Limb (tissue), 2 donors: ENCODE measurements around the gene AGO3.
A peak's percentile ranks its signal among the peaks of the same experiment; 100 is the strongest.

Experiments
- DNase-seq, 2 donors: peaks; one replicate each; pipeline ENCODE4 v3.0.0-alpha.2; 2016; ENCODE audit errors: extremely low spot score in 2 of 2

Gene AGO3

DNA sequence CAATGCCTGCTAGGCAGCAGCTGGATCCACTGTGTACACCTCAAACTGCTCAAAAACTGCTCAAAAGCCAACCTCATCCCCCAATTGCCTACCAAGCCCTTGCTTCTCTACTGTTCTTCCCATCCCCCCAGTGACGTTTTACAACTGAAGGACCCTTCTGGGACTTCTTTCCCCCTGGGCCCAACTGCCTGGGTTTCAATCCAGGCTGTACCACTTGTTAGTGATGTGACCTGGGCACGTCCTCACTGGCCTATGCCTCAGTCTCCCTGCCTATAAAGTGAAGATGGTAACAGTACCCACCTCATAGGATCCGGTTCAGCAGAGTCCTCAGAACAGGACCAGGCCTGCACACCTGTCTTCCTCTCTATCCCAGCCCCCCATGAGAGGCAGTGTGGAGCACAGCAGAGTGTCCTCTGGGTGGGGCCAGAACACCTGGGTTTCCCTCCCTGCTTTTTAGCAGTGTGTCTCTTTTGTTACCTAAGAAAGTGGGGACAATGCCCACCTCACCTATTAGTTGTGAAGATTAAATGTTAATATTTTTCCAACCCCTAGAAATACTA is 151.1 kb downstream of the AGO3 start:
- DNase-seq, result no peak

DNA sequence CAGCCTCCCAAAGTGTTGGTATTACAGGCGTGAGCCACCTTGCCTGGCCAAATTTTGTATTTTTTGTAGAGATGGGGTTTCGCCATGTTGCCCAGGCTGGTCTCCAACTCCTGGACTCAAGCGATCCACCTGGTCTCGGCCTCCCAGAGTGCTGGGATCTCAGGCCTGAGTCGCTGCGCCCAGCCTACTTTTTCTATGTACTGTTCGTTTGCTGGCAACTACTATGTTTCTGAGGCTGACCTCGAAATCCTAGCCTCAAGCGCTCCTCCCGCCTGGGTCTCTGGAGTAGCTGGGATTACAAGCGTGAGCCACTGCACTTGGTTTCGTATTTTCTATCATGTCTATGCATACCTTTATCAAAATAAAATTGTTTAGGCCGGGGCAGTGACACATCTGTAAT is 152.3 kb downstream of the AGO3 start:
- no peak for DNase-seq

DNA sequence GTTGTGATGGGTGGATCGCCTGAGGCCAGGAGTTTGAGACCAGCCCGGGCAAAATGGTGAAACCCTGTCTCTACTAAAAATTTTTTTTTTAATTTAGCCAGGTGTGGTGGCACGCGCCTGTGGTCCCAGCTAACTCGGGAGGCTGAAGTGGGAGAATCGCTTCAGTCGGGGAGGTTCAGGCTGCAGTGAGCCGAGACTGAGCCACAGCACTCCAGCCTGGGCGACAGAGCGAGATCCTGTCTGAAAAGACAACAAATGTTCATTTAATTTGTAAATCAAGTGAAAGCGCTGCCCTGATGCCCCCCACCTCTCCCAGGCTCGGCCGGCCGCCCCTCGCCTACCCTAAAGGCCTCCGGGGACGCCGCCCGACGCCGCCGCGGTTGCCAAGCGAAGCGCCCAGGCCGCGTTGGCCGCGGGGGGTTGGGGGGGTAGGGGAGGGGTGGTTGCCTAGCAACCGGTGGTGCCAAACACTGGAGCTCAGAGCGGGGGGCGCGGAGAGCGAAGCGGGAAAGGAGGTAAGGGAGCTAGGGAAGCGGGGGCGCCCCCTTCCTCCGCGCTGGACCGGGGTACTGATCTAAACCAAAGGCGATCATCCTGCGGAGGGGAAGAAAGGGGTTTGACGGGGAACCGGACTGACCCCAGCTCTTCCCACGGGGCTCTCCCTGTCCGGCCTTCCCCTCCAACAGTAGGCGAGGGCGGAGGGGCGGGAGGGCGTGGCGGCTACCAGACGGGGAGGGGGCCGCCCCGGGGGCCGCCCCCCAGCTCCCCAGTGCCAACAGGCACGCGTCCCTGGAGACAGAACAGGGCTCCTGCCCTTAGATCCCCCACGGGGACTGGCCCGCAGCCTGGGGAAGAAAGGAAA is 153.0 kb downstream of the AGO3 start, which contains the start of gene TEKT2:
Gene TEKT2, plus strand, starts transcription at position 460 of the 862 bp plus-strand sequence. CDS start 828 bp downstream, outside the sequence.
- peak; percentile 59 to 92 for DNase-seq

DNA sequence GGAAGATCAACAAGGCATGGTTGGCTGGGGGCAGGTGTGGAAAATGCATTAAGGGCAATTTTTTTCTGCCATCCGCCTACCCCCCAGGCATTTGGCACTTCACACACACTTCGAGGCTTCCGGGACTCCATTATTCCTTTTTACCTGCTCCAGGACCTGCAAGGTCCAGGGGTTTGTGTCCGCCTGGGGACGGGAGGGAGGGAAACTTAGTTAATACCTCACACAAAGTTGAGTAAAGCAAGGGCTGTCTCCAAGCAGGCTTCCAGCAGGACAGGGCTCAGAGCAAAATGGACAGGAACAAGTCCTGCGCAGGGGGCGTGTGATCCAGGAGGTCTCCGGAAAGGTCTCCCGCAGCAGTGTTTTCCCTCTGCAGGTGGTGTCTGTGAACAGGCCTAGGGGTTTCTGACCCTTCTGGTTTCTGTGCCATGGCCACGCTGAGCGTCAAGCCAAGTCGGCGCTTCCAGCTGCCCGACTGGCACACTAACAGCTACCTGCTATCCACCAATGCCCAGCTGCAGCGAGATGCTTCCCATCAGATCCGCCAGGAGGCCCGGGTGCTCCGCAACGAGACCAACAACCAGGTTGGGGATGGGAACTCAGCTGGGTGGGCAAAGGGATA is 153.7 kb downstream of the AGO3 start:
- no peak for DNase-seq

DNA sequence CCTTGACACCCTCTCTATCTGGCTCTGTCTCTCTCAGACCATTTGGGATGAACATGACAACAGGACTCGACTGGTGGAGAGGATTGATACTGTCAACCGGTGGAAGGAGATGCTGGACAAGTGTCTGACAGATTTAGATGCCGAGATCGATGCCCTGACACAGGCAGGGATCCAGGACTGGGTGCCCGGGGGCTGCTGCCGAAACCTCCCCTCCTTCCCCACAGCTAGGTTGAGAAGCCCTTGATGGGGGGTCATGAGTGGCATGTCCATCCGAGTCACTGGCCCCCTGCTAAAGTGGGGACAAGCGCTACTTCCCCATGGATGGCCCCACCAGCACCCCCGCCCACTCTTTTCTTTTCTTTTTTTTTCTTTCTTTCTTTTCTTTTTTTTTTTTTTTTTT is 154.2 kb downstream of the AGO3 start:
- DNase-seq, result no peak

DNA sequence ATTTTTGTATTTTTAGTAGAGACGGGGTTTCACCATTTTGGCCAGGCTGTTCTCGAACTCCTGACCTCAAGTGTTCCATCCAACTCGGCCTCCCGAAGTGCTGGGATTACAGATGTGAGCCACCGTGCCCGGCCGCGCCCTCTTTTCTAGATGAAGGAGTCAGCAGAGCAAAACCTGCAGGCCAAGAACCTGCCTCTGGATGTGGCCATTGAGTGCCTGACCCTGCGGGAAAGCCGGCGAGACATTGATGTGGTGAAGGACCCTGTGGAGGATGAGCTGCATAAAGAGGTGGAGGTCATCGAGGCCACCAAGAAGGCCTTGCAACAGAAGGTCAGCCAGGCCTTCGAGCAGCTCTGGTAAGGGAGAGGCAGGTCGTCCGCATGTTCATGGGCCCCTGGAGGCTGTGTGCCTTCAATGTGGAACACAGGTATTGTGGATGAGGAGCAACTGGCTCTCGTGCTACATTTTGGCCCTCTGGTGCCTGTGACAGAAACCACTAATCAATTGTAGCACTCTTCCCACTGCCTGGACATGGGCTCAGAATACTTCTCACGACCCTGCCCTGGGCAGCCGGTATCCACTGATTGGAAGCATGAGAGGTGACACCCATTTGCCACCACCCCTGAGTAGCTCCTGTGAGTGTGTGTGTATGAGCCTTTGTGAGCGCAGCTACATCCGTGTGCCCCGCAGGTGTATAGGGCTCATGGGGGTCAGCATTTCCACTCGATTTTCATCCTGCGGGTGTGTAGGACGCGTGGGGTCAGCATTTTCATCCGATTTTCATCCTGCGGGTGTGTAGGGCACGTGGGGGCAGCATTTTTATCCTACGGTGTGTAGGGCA is 155.0 kb downstream of the AGO3 start:
- DNase-seq, result no peak

DNA sequence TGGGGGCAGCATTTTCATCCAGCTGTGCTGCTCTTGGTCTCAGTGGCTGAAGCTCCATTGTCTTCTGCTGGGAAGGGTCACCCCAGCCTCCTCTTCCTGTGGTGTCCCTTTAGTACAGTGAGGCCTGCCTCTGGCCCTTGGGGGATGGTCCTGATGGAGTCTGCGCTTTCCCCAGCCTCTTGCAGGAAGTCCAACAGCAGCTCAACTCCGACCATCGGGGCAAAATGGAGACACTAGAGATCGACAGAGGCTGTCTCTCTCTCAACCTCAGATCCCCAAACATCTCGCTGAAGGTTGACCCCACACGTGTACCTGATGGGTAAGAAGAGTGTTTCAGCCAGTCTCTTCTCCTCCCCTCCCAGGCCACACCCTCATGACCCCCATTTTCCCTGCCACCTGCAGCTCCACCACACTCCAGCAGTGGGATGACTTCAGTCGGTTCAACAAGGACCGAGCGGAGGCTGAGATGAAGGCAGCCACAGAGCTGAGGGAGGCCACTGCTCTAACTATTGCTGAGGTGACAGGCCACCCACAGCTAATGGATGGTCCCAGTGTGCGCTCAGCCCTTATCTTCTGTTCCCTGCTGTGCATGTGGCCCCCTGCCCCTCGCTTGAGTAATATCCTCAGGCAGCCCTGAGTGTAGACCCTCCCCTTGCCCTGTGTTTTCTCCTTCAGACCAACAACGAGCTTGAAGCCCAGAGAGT is 155.8 kb downstream of the AGO3 start:
- no peak for DNase-seq

DNA sequence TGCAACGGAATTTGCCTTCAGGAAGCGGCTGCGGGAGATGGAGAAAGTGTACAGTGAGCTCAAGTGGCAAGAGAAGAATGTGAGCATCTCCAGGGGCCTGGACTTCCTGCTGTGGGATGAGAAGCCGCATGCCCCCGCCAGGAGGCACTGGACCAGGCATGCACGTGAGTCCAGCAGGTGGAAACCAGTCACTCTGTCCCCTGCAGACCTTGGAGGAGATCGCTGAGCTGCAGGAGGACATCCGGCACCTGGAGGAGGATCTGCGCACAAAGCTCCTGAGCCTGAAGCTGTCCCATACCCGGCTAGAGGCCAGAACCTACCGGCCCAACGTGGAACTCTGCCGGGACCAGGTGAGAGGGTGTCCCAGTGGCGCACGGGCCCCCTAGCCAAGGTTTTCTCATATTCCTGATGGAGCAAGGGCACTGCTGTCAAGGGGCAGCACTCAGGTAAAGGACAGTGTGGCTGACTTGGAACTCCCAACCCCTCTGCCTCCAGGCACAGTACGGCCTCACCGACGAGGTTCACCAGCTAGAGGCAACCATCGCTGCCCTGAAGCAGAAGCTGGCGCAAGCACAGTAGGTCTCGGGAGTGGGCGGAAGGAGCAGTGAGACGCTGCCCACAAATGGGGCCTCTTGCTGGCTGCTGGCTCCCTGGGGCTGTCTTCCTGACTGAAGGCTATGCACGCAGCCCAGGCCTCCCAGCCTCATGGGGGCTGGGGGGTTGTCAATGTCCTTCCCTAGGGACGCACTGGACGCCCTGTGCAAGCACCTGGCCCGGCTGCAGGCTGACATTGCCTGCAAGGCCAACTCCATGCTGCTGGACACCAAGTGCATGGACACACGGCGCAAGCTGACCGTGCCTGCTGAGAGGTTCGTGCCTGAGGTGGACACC is 156.6 kb downstream of the AGO3 start:
- DNase-seq, result peak in 1 of 2 donors; percentile 40

DNA sequence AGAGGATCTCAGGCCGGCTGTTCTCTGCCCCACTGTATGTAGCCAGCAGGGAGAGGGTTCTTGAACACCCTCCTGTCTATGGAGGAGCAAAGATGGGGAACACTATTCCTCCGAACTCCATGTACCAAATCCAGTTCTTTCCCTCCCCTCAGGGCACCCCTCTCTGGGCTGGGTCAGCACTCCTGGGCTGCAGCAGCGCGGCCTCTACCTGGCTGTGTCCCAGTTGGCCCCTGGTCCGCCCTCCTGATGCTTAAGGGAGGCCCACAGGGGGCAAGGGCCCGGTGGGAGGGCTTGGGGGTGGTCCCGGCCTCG is 157.3 kb downstream of the AGO3 start:
- DNase-seq, result no peak

DNA sequence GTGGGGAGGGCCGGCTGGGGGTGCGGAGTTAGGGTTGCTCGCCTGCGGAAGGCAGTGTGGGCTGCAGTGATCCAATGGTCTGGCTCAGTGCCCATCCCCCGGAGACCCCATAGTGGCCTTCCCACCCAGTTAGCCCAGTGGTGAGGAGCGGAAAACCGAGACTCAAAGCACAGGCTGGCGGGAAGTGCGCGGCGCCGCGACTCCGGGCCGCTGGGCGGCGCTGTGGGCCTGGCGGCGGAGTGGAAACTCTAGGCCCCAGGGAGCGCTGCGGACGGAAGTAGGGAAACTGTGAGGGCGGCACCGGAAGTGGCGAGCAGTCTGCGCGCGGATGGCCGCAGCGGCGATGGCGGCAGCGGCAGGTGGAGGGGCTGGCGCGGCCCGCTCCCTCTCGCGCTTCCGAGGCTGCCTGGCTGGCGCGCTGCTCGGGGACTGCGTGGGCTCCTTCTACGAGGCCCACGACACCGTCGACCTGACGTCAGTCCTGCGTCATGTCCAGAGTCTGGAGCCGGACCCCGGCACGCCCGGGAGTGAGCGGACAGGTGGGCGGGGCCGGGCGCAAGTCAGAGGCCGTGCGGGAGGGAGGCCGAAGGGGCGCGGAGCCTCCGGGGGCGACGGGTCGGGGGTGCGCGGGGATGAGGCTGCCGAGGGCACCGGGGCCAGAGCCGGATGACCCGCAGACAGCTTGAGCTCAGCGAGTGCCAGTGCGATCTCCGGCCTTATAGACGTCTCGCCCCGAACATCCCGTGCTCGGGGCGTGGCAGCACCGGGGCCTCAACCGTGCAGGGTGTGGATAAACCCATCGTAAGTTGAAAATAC is 157.9 kb downstream of the AGO3 start, which contains the start of gene ADPRS:
Gene ADPRS, plus strand, starts transcription at position 316 of the 816 bp plus-strand sequence. Its CDS starts 13 bp downstream, at position 329.
- DNase-seq, result peak; percentile 94 to 95

DNA sequence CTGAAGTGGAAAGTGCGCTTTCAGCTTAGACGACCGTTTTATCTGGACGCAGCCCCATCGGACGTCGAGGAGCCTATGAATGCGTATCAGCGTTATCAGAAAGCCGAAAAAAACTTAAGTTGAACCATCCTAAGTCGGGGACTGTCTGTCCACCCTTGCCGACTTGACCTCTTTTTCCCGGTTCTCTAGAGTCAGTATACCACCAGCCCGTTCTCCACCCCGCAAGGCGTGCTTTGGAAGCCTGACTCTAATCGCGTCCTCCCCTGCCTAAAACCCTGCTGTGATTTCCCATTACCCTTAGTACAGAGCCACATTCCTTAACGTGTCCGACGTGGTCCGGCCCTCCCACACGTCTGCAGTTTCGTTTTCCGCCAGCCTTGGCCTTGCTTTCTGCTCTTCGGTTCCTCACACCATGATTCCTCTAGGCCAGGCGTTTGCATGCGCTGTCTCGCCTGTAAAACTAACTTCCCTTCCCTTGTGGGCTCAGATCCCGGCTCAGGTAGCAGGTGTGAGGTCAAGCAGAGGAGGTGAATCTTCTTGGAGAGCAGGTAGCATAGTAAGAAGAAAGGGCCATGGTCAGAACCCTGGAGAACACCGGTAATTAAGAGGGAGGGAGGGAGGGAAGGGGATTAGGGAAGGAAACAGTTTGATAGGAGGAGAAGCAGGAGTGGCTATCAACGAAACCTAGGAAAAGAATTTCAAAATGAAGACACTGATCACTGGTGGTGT is 158.7 kb downstream of the AGO3 start:
- peak in 1 of 2 donors; percentile 36 for DNase-seq

DNA sequence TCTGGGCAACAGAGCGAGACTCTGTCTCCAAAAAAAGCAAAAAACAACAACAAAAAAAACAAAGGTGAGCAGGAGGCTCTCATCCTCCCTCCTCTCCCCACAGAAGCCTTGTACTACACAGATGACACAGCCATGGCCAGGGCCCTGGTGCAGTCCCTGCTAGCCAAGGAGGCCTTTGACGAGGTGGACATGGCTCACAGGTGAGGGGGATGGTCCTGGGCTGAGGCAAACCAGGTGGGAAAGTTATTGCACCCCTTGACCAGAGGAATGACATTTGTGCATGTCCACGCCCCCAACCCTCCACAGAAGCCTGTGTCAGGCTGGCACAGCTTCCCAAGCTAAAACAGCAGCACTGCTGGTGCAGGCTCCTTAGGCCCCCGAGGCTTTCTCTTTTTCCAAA is 160.2 kb downstream of the AGO3 start:
- DNase-seq, result no peak

DNA sequence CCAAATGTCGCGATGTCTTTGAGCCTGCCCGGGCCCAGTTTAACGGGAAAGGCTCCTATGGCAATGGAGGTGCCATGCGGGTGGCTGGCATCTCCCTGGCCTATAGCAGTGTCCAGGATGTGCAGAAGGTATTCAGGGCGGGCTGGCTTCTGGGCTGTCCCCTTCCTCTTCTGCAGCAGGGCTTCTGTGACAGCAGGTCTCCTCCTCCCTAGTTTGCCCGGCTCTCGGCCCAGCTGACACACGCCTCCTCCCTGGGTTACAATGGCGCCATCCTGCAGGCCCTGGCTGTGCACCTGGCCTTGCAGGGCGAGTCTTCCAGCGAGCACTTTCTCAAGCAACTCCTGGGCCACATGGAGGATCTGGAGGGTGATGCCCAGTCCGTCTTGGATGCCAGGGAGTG is 160.8 kb downstream of the AGO3 start:
- no peak for DNase-seq

DNA sequence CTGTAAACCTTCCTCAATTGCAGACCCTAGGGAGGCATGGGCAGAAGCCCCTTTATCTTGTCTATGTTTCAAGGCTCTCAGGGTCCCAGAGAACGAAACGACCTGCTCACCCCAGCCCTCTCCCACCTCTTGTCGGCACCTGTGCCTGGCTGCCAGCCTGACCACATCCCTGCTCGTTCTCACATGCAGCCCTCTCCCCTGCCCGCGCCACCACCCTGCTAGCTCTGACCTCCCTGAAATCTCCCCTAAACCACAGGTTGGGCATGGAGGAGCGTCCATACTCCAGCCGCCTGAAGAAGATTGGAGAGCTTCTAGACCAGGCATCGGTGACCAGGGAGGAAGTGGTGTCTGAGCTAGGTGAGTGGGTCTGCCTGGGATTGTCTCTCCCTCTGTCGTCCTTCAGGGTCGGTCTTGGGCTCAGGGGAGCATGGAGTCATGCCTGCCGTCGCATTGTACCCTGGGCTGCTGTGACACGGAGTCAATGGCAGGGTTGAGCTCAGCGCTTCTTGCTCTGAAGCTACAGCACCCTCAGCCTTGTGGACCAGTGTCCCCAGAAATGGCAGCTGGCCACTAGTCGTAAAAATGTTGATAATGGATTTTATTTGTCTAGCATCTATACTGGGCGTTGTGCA is 161.4 kb downstream of the AGO3 start:
- no peak for DNase-seq

DNA sequence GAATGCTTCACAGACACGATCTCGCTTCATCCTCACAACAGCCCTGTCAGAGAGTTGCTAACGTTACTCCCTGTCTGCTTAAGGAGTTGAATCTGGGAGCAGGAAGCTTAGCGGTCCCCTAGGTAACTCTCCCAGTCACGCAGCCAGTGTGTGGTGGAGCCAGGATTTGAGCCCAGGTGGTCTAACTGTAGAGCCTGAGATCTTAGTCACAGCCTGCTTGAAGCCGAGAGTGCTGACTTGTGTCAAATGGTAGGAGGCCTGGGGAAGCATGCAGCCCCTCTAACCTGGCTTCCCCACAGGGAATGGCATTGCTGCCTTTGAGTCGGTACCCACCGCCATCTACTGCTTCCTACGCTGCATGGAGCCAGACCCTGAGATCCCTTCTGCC is 161.9 kb downstream of the AGO3 start:
- DNase-seq, result no peak

DNA sequence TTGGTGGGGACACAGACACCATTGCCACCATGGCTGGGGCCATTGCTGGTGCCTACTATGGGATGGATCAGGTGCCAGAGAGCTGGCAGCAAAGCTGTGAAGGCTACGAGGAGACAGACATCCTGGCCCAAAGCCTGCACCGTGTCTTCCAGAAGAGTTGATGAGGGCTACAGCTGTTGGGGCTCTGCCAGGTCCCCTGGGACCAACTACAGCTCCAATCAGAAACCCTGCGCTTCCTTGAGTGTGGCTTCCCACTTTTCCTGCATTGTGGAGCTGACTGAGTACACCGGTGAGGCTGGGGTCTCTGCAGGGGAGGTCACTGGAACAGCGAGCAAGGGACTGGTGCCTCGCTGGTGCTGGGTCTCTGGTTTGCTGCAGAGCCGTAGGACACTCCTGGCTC is 162.3 kb downstream of the AGO3 start:
- no peak for DNase-seq

DNA sequence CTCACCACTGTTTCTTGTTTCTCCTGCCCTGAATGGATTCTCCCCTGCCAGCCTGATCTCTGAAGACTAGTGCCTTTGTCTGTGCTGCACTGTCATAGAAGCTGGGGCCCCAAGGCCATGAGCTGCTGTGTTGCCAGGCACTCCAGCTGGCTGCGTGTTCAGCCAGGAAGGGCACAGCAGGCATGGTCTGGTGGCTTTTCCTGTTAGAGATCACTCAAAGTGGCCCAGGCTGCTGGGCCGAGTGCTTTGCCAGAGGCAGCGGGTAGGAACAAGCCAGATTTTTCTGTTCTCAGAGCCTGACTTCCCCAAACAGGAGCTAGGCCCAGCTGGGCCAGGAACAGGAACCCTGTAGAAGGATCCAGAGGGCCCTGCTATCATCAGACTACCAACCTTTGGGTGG is 163.0 kb downstream of the AGO3 start:
- no peak for DNase-seq

DNA sequence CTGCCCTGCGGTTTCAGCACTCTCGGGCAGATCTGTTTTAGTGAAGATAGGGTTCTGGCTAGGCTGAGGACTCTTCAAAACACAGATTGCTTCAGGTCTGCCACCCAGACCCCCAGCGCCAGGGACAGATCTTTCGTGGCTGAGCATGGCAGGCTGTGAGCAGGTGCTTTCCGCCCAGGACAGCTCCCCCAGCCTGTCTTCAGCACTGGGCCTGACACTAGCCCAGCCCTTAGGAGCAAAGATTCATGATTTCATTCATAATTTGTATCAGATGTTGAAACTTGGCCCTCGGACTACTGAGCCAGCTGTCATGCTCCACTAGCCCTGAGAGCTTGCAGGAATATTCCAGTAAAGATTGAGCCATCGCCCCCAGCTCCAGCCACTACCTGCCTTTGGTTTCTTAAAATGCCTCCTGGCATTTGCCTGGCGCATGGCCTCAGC is 163.7 kb downstream of the AGO3 start:
- DNase-seq, result no peak
